Peyer's patch (tissue), 4 donors: ENCODE data around the gene STK32A. TPM values are rescaled to one million over a fixed set of nuclear protein-coding genes. Genes with fewer than 3 reads are reported as not detected.
A peak's percentile ranks its signal among the peaks of the same experiment; 100 is the strongest.

Source experiments
- DNase-seq, 3 donors: peaks; one replicate each; pipeline ENCODE4 v3.0.0-alpha.2; 2017 to 2019
- H3K27ac ChIP-seq, 4 donors: fragments of 200-600 bp; sonication (generic); one replicate each; pipeline ENCODE4 v1.5.1; 2016 to 2019
- H3K27me3 ChIP-seq, 2 donors: fragments of 200-600 bp; sonication (generic); one replicate each; pipeline ENCODE4 v1.5.1; 2019
- H3K36me3 ChIP-seq, 3 donors: fragments of 200-600 bp; sonication (generic); one replicate each; pipeline ENCODE4 v1.5.1; 2016 to 2019
- H3K4me1 ChIP-seq, 4 donors: fragments of 200-600 bp; sonication (generic); one replicate each; pipeline ENCODE4 v1.5.1; 2016 to 2019
- H3K4me3 ChIP-seq, 4 donors: fragments of 200-600 bp; sonication (generic); 1 replicate in 3 of 4; 2 replicates in 1 of 4; pipeline ENCODE4 v1.5.1; 2016 to 2019; ENCODE audit warnings: mild to moderate bottlenecking in 1 of 4
- H3K9me3 ChIP-seq, 4 donors: fragments of 200-600 bp; sonication (generic); one replicate each; pipeline ENCODE4 v1.5.1; 2016 to 2019; ENCODE audit warnings: mild to moderate bottlenecking in 1 of 4
- POLR2A ChIP-seq, 2 donors: fragments of 450-650 bp; IDR thresholded peaks; one replicate each; pipeline ENCODE4 v1.5.1; 2017; ENCODE audit warnings: antibody characterized with exemption in 2 of 2, mild to moderate bottlenecking in 2 of 2, moderate library complexity in 2 of 2
- total RNA-seq, 4 donors: library from RNA; depleted of rRNA; stranded (reverse); fragments of >200 nt; gene quantifications; one replicate each; pipeline ENCODE4 v1.1.0, GENCODE V29; 2016
- TF ChIP-seq, protein P1 (sequence below), 6 experiments: fragments of 450-650 bp in 4 of 6; fragments of 200-600 bp in 2 of 6; sonication (generic) in 1 of 6; IDR thresholded peaks; one replicate each; pipeline ENCODE4 v1.5.1; 2017 to 2019; ENCODE audit warnings: antibody characterized with exemption in 6 of 6, mild to moderate bottlenecking in 3 of 6, moderate library complexity in 1 of 6

The STK32A gene
- total RNA-seq, 4 donors from 2014 or later = 0.18 to 4.1 (median 0.32) TPM

- H3K4me3 ChIP-seq = no peak overlapping the region
- H3K27me3 ChIP-seq = no peaks in the 10 kb centered on the region
- no peaks in the 10 kb centered on the region for H3K9me3 ChIP-seq
- peak in 1 of 3 donors; percentile 58 for DNase-seq
- TF ChIP-seq, protein P1, sequence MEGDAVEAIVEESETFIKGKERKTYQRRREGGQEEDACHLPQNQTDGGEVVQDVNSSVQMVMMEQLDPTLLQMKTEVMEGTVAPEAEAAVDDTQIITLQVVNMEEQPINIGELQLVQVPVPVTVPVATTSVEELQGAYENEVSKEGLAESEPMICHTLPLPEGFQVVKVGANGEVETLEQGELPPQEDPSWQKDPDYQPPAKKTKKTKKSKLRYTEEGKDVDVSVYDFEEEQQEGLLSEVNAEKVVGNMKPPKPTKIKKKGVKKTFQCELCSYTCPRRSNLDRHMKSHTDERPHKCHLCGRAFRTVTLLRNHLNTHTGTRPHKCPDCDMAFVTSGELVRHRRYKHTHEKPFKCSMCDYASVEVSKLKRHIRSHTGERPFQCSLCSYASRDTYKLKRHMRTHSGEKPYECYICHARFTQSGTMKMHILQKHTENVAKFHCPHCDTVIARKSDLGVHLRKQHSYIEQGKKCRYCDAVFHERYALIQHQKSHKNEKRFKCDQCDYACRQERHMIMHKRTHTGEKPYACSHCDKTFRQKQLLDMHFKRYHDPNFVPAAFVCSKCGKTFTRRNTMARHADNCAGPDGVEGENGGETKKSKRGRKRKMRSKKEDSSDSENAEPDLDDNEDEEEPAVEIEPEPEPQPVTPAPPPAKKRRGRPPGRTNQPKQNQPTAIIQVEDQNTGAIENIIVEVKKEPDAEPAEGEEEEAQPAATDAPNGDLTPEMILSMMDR (IDR thresholded peaks at IDR 0.05) = no peak
- no peak for TF ChIP-seq POLR2A (IDR thresholded peaks at IDR 0.05)
- H3K36me3 ChIP-seq = peaks cover 0 to 6% (median 0%) of the 10 kb centered on the region in 3 donors
- H3K4me1 ChIP-seq = peaks cover 0 to 6% (median 0%) of the 10 kb centered on the region in 4 donors
- peak overlapping the region; percentile 58 to 86 (median 66) for H3K27ac ChIP-seq
These were observed 169.1 kb downstream of the STK32A start for GRCh38 chr5:147403651-147404640.

- no peaks in the 10 kb centered on the region for H3K27me3 ChIP-seq
- TF ChIP-seq, protein P1 (IDR thresholded peaks at IDR 0.05) = no peak
- no peak for TF ChIP-seq POLR2A (IDR thresholded peaks at IDR 0.05)
- peaks cover 0 to 6% (median 0%) of the 10 kb centered on the region in 4 donors for H3K4me1 ChIP-seq
- H3K9me3 ChIP-seq = no peaks in the 10 kb centered on the region
- peaks cover 0 to 6% (median 0%) of the 10 kb centered on the region in 3 donors for H3K36me3 ChIP-seq
- no peak for DNase-seq
- no peak overlapping the region for H3K4me3 ChIP-seq
- H3K27ac ChIP-seq = peak overlapping the region; percentile 58 to 86 (median 66)
These were observed 169.9 kb downstream of the STK32A start for GRCh38 chr5:147404706-147405105.

DNA sequence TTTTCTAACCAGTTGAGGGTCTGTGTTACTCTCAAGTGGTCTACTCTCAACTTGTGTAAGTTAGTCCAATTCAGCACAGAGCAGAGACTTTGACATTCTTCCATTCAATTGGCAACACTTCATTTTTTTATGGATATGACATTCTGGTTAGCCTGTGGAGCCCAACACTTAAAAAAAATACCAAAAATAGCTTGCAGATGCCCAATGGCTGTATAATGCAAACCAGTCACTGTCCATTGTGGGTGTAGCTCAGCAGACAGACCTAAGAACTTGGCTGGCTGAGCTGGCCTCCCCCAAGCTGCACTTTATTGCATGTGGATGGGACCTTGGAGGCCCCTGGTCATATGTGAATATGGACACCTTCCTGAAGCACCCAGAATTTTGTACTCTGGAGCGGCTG lies 171.8 kb downstream of the STK32A start:
- Histone ChIP-seq H3K27me3 (no peaks in the 10 kb centered on the region), H3K27ac (peak overlapping the region; percentile 22 to 86 (median 30)), H3K36me3 (no peaks in the 10 kb centered on the region), H3K9me3 (no peaks in the 10 kb centered on the region), H3K4me3 (no peak overlapping the region), H3K4me1 (peaks cover 0 to 6% (median 0%) of the 10 kb centered on the region in 4 donors)
- TF ChIP-seq, protein P1 (IDR thresholded peaks at IDR 0.05) = no peak
- TF ChIP-seq POLR2A (IDR thresholded peaks at IDR 0.05) = no peak
- no peak for DNase-seq

DNA sequence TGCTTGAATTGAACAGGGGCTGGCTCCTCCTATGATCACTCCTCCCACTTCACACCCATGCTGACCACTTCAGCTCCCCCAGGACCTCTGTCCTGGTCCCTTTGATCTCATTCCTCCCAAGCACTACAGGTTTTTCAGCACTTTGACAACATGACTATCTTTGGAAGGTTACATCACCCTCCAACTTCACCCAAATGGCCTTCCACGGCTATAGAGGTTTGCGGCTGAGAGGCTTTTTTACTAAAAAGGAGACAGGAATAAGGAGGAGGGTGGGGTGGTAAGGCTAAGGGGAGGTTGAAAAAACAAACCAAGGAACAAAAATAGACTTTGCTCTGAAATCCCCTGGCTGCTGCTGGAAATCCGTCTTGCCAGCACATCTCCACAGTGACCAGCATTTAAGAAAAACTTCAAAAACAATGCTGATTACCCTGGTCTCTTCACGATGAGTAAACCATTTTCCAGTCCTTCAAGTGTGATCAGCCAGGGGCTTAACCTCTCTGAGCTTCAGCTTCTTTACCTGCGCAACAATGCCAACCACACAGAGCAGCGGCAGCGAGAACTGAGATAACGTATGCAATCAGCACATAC lies 172.4 kb downstream of the STK32A start:
- peak overlapping the region; percentile 22 to 86 (median 30) for H3K27ac ChIP-seq
- H3K4me1 ChIP-seq = peaks cover 0 to 6% (median 0%) of the 10 kb centered on the region in 4 donors
- H3K4me3 ChIP-seq = no peak overlapping the region
- H3K9me3 ChIP-seq = no peaks in the 10 kb centered on the region
- no peak for DNase-seq
- TF ChIP-seq POLR2A (IDR thresholded peaks at IDR 0.05) = no peak
- TF ChIP-seq, protein P1 (IDR thresholded peaks at IDR 0.05) = no peak
- no peaks in the 10 kb centered on the region for H3K27me3 ChIP-seq
- no peaks in the 10 kb centered on the region for H3K36me3 ChIP-seq

DNA sequence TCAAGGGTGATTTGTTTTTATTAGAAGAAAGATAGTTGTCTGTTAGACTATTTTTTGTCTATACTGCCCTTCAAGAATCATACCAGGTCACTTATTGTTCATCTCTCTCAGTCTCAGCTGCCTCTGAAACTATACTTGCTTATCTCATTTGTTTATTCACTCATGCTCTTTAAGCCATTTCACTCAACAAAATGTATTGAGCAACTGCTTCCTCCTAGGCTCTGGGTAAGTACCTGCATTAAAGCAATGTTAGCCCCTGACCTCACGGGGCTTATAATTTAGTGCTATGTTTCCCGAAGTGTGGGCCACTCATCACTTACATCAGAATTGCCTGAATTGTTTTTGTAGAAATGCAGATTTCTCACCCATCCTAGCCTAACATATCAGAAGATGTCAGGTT lies 174.2 kb downstream of the STK32A start:
- Histone ChIP-seq H3K4me1 (peaks cover 0 to 6% (median 0%) of the 10 kb centered on the region in 4 donors), H3K4me3 (no peak overlapping the region), H3K36me3 (no peaks in the 10 kb centered on the region), H3K9me3 (no peaks in the 10 kb centered on the region), H3K27ac (no peak overlapping the region), H3K27me3 (no peaks in the 10 kb centered on the region)
- DNase-seq = no peak
- TF ChIP-seq, protein P1 (IDR thresholded peaks at IDR 0.05) = no peak
- no peak for TF ChIP-seq POLR2A (IDR thresholded peaks at IDR 0.05)
